ENCODE data around the gene TGFBR2.

DNA sequence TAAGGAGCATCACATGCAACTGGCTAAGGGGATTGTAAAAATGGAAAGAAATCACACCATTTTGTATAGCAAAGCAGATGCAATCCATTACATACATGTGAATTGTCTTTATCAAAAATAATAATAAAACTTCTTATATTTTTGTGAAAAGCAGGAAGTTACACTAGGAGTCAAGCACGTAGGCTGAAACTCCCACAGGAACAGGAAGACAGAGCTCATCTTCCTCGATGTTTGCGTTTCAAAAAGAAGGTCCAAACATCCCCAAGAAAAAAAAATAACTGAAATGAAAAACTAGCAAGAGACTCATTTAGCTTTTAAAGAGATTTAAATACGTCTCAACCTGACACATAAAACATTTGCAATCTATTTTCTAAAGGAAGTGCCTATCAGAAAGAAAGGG is 106.6 kb downstream of the TGFBR2 start:
- TF ChIP-seq GATA2 (IDR thresholded peaks at IDR 0.05; ENCODE audit: low read depth, low read length) (no peak), GATA3 (IDR thresholded peaks at IDR 0.05; ENCODE audit: low read depth, low read length) (no peak)
